ENCODE measurements around the gene AP2M1.

AP2M1 gene

GRCh38 chr3:184181596-184181995 lies 6.9 kb downstream of the AP2M1 start:
- peak; percentile 53 for DNase-seq

- peak; percentile 34 for DNase-seq
Observed at GRCh38 chr3:184183679-184184078, 9.0 kb downstream of the AP2M1 start.

- no peak for DNase-seq
Observed at GRCh38 chr3:184184546-184185230, 10.0 kb downstream of the AP2M1 start.

- DNase-seq, result peak; percentile 100
Observed at GRCh38 chr3:184185461-184186183, 11.0 kb downstream of the AP2M1 start.

- no peak for DNase-seq
Observed at GRCh38 chr3:184186184-184186901, 11.7 kb downstream of the AP2M1 start, which contains the start of gene ABCF3. Gene ABCF3 (plus strand): TSS chr3:184186199. CDS start chr3:184186208, 9 bp downstream.

- DNase-seq, result no peak
Observed at GRCh38 chr3:184186902-184187207, 12.2 kb downstream of the AP2M1 start.

- no peak for DNase-seq
Observed at GRCh38 chr3:184188080-184188479, 13.4 kb downstream of the AP2M1 start.

- DNase-seq, result no peak
Observed at GRCh38 chr3:184189421-184189820, 14.8 kb downstream of the AP2M1 start.

GRCh38 chr3:184192889-184193288 lies 18.2 kb downstream of the AP2M1 start:
- no peak for DNase-seq

- no peak for DNase-seq
Observed at GRCh38 chr3:184193991-184194539, 19.4 kb downstream of the AP2M1 start.

- DNase-seq, result no peak
Observed at GRCh38 chr3:184196536-184196935, 21.9 kb downstream of the AP2M1 start.

GRCh38 chr3:184198509-184198908 lies 23.9 kb downstream of the AP2M1 start:
- DNase-seq, result no peak

- DNase-seq, result no peak
Observed at GRCh38 chr3:184200825-184201224, 26.2 kb downstream of the AP2M1 start.

GRCh38 chr3:184203526-184203925 lies 28.9 kb downstream of the AP2M1 start:
- DNase-seq, result no peak

- DNase-seq, result no peak
Observed at GRCh38 chr3:184209146-184209923, 34.7 kb downstream of the AP2M1 start.

- DNase-seq, result no peak
Observed at GRCh38 chr3:184211297-184211696, 36.6 kb downstream of the AP2M1 start.

GRCh38 chr3:184211718-184212117 lies 37.1 kb downstream of the AP2M1 start:
- DNase-seq, result no peak

- no peak for DNase-seq
Observed at GRCh38 chr3:184218814-184219213, 44.2 kb downstream of the AP2M1 start.

GRCh38 chr3:184222521-184222920 lies 47.9 kb downstream of the AP2M1 start:
- no peak for DNase-seq

- DNase-seq, result no peak
Observed at GRCh38 chr3:184223946-184224345, 49.3 kb downstream of the AP2M1 start.

- peak; percentile 82 for DNase-seq
Observed at GRCh38 chr3:184227481-184227935, 52.9 kb downstream of the AP2M1 start.

GRCh38 chr3:184228376-184229137 lies 53.9 kb downstream of the AP2M1 start:
- DNase-seq, result no peak

Data from activated effector memory CD4-positive, alpha-beta T cell treated with anti-CD3 and anti-CD28 coated beads, Interleukin-2, amount 50 U/mL, for 16 hours (primary cell).